ENCODE results near the gene TRMT1L. TPM values are rescaled to one million over a fixed set of nuclear protein-coding genes. Genes with fewer than 3 reads are reported as not detected.
A peak's percentile ranks its signal among the peaks of the same experiment; 100 is the strongest.
"Not testable (repeated sequence)": the region's sequence is repeated elsewhere in the genome, so short reads cannot be mapped to it uniquely, and the experiment has no call there.

The TRMT1L gene
- total RNA-seq (10 to 100 TPM in 1 of 2 donors, 1 to 10 TPM in 1; 9.6 to 16.9 TPM), polyA plus RNA-seq (1 to 10 TPM; 5.1 to 6.3 TPM)
- long read RNA-seq, donor 1, full-length matches to known transcripts: 2 of 6 reads
- long read RNA-seq, donor 1, partial matches to known transcripts: 4 of 6 reads
- long read RNA-seq, donor 1, other reads (novel, unspliced or antisense): 0 of 6 reads
- long read RNA-seq, donor 2, full-length matches to known transcripts: 9 of 12 reads
- long read RNA-seq, donor 2, partial matches to known transcripts: 1 of 12 reads
- long read RNA-seq, donor 2, other reads (novel, unspliced or antisense): 2 of 12 reads

GRCh38 chr1:185156854-185157598 is at the start of gene TRMT1L, which contains the start of gene SWT1:
TSS of gene TRMT1L (minus strand) at chr1:185156953. CDS start at chr1:185156712, 241 bp downstream.
TSS of gene SWT1 (plus strand) at chr1:185157167. CDS start at chr1:185160842, 3,675 bp downstream.
- Histone ChIP-seq H3K4me3 (ENCODE audit: low read length in 2 of 2) (peak within 1 kb of the TSS; percentile 85 to 93), H3K36me3 (ENCODE audit: control insufficient read depth in 1 of 2, insufficient read depth in 2 of 2, low read length in 1 of 2) (no peaks in the 10 kb centered on the region), H3K9me3 (ENCODE audit: control insufficient read depth, low read length) (no peaks in the 10 kb centered on the region), H3K4me1 (ENCODE audit: control insufficient read depth in 1 of 2, insufficient read depth in 2 of 2, low read length in 2 of 2) (peaks cover 0 to 6% of the 10 kb centered on the region in 2 donors), H3K27ac (ENCODE audit: low read depth in 1 of 2, low read length in 2 of 2) (peak within 1 kb of the TSS; percentile 93 to 96), H3K27me3 (ENCODE audit: control insufficient read depth in 1 of 2, insufficient read depth in 2 of 2, low read length in 1 of 2) (no peaks in the 10 kb centered on the region)
- WGBS, 2 donors: 0% methylated on average over 62 to 63 of the region's 63 CpGs
- ATAC-seq (ENCODE audit: low FRiP score) (peak; percentile 99), DNase-seq (peak; percentile 99 to 100)
- intact Hi-C loops (cut with DNase I): loop anchor here (2.0 to 10.0 kb wide), 3 partner anchors 110 to 402 kb away; partner anchors contain the start of genes EDEM3 (in 1 of the 2) and RNF2 (in 1 of the 2)

DNA sequence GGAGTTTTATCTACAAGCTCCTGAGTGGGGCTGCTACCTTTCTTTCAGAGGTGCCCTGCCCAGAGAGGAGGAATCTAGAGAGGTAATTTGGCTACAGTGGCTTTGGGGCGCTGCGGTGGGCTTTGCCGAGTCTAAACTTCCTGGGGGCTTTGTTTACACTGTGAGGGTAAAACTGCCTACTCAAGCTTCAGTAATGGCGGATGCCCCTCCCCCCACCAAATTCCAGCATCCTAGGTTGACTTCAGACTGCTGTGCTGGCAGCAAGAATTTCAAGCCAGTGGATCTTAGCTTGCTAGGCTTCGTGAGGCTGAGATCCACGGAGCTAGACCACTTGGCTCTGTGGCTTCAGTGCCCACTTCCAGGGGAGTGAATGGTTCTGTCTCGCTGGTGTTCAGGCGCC is 44.1 kb upstream of the TRMT1L start:
- no peaks in the 10 kb centered on the region for H3K9me3 ChIP-seq (ENCODE audit: control insufficient read depth, low read length)
- intact Hi-C loops (cut with DNase I): no loop called here
- no peak overlapping the region for H3K4me3 ChIP-seq (ENCODE audit: low read length in 2 of 2)
- WGBS, 2 donors: 95 to 96% methylated on average over 8 of the region's 8 CpGs
- H3K27me3 ChIP-seq (ENCODE audit: control insufficient read depth in 1 of 2, insufficient read depth in 2 of 2, low read length in 1 of 2): no peaks in the 10 kb centered on the region
- no peak overlapping the region for H3K27ac ChIP-seq (ENCODE audit: low read depth in 1 of 2, low read length in 2 of 2)
- DNase-seq (no peak), ATAC-seq (ENCODE audit: low FRiP score) (no peak)
- H3K36me3 ChIP-seq (ENCODE audit: control insufficient read depth in 1 of 2, insufficient read depth in 2 of 2, low read length in 1 of 2): peaks cover 0 to 4% of the 10 kb centered on the region in 2 donors
- no peaks in the 10 kb centered on the region for H3K4me1 ChIP-seq (ENCODE audit: control insufficient read depth in 1 of 2, insufficient read depth in 2 of 2, low read length in 2 of 2)

GRCh38 chr1:185198712-185199111 is 42.0 kb upstream of the TRMT1L start:
- ATAC-seq (ENCODE audit: low FRiP score); H3K36me3 ChIP-seq (ENCODE audit: control insufficient read depth in 1 of 2, insufficient read depth in 2 of 2, low read length in 1 of 2); H3K9me3 ChIP-seq (ENCODE audit: control insufficient read depth, low read length); intact Hi-C loops (cut with DNase I); H3K27me3 ChIP-seq (ENCODE audit: control insufficient read depth in 1 of 2, insufficient read depth in 2 of 2, low read length in 1 of 2); DNase-seq; H3K27ac ChIP-seq (ENCODE audit: low read depth in 1 of 2, low read length in 2 of 2); H3K4me1 ChIP-seq (ENCODE audit: control insufficient read depth in 1 of 2, insufficient read depth in 2 of 2, low read length in 2 of 2); H3K4me3 ChIP-seq (ENCODE audit: low read length in 2 of 2): not testable (repeated sequence)
- 95 to 99% methylated on average over 4 of the region's 4 CpGs for WGBS, 2 donors

GRCh38 chr1:185193756-185194155 is 37.0 kb upstream of the TRMT1L start:
- 78 to 81% methylated on average over 1 of the region's 1 CpG for WGBS, 2 donors
- intact Hi-C loops (cut with DNase I): no loop called here
- DNase-seq: no peak
- Histone ChIP-seq H3K4me1 (ENCODE audit: control insufficient read depth in 1 of 2, insufficient read depth in 2 of 2, low read length in 2 of 2) (no peaks in the 10 kb centered on the region), H3K9me3 (ENCODE audit: control insufficient read depth, low read length) (no peaks in the 10 kb centered on the region), H3K4me3 (ENCODE audit: low read length in 2 of 2) (no peak overlapping the region), H3K36me3 (ENCODE audit: control insufficient read depth in 1 of 2, insufficient read depth in 2 of 2, low read length in 1 of 2) (peaks cover 0 to 4% of the 10 kb centered on the region in 2 donors), H3K27ac (ENCODE audit: low read depth in 1 of 2, low read length in 2 of 2) (no peak overlapping the region), H3K27me3 (ENCODE audit: control insufficient read depth in 1 of 2, insufficient read depth in 2 of 2, low read length in 1 of 2) (no peaks in the 10 kb centered on the region)
- ATAC-seq (ENCODE audit: low FRiP score): no peak

DNA sequence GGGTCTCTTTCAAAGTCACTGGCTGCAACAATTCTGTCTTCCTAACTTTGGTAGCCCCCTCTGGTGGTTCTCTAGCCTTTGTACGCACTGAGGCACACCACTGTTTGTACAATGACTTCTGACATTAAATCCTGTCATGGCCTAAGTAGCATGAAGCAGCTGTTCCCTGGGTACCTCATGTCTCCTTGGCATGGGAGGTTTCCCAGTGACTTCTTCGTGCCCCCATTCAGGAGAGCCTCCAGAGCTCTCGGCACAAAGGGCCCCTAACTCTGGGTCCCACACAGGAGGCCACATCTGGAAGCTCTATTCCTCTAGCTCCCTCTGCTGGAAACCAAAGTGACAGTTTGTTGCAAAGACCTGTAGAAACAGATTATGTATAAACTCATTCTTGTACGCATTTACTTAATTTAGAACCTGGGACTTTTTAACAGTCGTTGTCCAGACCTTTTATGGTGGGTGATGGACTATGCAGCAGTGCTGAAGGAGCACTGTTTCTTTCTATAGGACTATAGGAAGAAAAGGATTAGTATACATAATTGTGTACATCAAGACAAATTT is 13.6 kb upstream of the TRMT1L start:
- peaks cover 0 to 2% of the 10 kb centered on the region in 2 donors for H3K36me3 ChIP-seq (ENCODE audit: control insufficient read depth in 1 of 2, insufficient read depth in 2 of 2, low read length in 1 of 2)
- WGBS, 2 donors: 14 to 18% methylated on average over 5 of the region's 5 CpGs
- no peak overlapping the region for H3K27ac ChIP-seq (ENCODE audit: low read depth in 1 of 2, low read length in 2 of 2)
- intact Hi-C loops (cut with DNase I): no loop called here
- no peaks in the 10 kb centered on the region for H3K9me3 ChIP-seq (ENCODE audit: control insufficient read depth, low read length)
- no peaks in the 10 kb centered on the region for H3K4me1 ChIP-seq (ENCODE audit: control insufficient read depth in 1 of 2, insufficient read depth in 2 of 2, low read length in 2 of 2)
- ATAC-seq (ENCODE audit: low FRiP score): peak; percentile 76
- no peak overlapping the region for H3K4me3 ChIP-seq (ENCODE audit: low read length in 2 of 2)
- no peak for DNase-seq
- no peaks in the 10 kb centered on the region for H3K27me3 ChIP-seq (ENCODE audit: control insufficient read depth in 1 of 2, insufficient read depth in 2 of 2, low read length in 1 of 2)

- intact Hi-C loops (cut with DNase I): no loop called here
- H3K36me3 ChIP-seq (ENCODE audit: control insufficient read depth in 1 of 2, insufficient read depth in 2 of 2, low read length in 1 of 2): peaks cover 2 to 10% of the 10 kb centered on the region in 2 donors
- 77 to 81% methylated on average over 1 of the region's 1 CpG for WGBS, 2 donors
Observed at GRCh38 chr1:185166106-185166505, 9.4 kb upstream of the TRMT1L start.

GRCh38 chr1:185162491-185162890 is 5.7 kb upstream of the TRMT1L start:
- Histone ChIP-seq H3K9me3 (ENCODE audit: control insufficient read depth, low read length) (no peaks in the 10 kb centered on the region), H3K4me3 (ENCODE audit: low read length in 2 of 2) (no peak overlapping the region), H3K27me3 (ENCODE audit: control insufficient read depth in 1 of 2, insufficient read depth in 2 of 2, low read length in 1 of 2) (no peaks in the 10 kb centered on the region), H3K4me1 (ENCODE audit: control insufficient read depth in 1 of 2, insufficient read depth in 2 of 2, low read length in 2 of 2) (peaks cover 0 to 2% of the 10 kb centered on the region in 2 donors), H3K36me3 (ENCODE audit: control insufficient read depth in 1 of 2, insufficient read depth in 2 of 2, low read length in 1 of 2) (peaks cover 2 to 10% of the 10 kb centered on the region in 2 donors), H3K27ac (ENCODE audit: low read depth in 1 of 2, low read length in 2 of 2) (no peak overlapping the region)
- DNase-seq (no peak), ATAC-seq (ENCODE audit: low FRiP score) (no peak)
- intact Hi-C loops (cut with DNase I): no loop called here
- 88 to 89% methylated on average over 4 of the region's 4 CpGs for WGBS, 2 donors

More at GRCh38 chr1:185166106-185166505, 9.4 kb upstream of the TRMT1L start:
- Histone ChIP-seq H3K4me1 (ENCODE audit: control insufficient read depth in 1 of 2, insufficient read depth in 2 of 2, low read length in 2 of 2) (no peaks in the 10 kb centered on the region), H3K4me3 (ENCODE audit: low read length in 2 of 2) (no peak overlapping the region), H3K9me3 (ENCODE audit: control insufficient read depth, low read length) (no peaks in the 10 kb centered on the region), H3K27ac (ENCODE audit: low read depth in 1 of 2, low read length in 2 of 2) (no peak overlapping the region), H3K27me3 (ENCODE audit: control insufficient read depth in 1 of 2, insufficient read depth in 2 of 2, low read length in 1 of 2) (no peaks in the 10 kb centered on the region)
- ATAC-seq (ENCODE audit: low FRiP score) (no peak), DNase-seq (no peak)

GRCh38 chr1:185159966-185160365 is 3.2 kb upstream of the TRMT1L start:
- intact Hi-C loops (cut with DNase I): loop anchor here (5.0 to 10.0 kb wide), 2 partner anchors 113 to 365 kb away; partner anchors contain the start of gene RNF2 (in 1 of the 2)
- ATAC-seq (ENCODE audit: low FRiP score) (no peak), DNase-seq (no peak)
- Histone ChIP-seq H3K27ac (ENCODE audit: low read depth in 1 of 2, low read length in 2 of 2) (no peak overlapping the region), H3K4me1 (ENCODE audit: control insufficient read depth in 1 of 2, insufficient read depth in 2 of 2, low read length in 2 of 2) (peaks cover 0 to 2% of the 10 kb centered on the region in 2 donors), H3K36me3 (ENCODE audit: control insufficient read depth in 1 of 2, insufficient read depth in 2 of 2, low read length in 1 of 2) (peaks cover 2 to 10% of the 10 kb centered on the region in 2 donors), H3K9me3 (ENCODE audit: control insufficient read depth, low read length) (no peaks in the 10 kb centered on the region), H3K4me3 (ENCODE audit: low read length in 2 of 2) (no peak overlapping the region), H3K27me3 (ENCODE audit: control insufficient read depth in 1 of 2, insufficient read depth in 2 of 2, low read length in 1 of 2) (no peaks in the 10 kb centered on the region)
- 95 to 99% methylated on average over 3 of the region's 3 CpGs for WGBS, 2 donors
